H1 (cell line): ENCODE measurements around the gene CTIF. TPM values are rescaled to one million over a fixed set of nuclear protein-coding genes. Genes with fewer than 3 reads are reported as not detected.
"Not testable (repeated sequence)": the region's sequence is repeated elsewhere in the genome, so short reads cannot be mapped to it uniquely, and the experiment has no call there.

Experiments used
- CTCF ChIA-PET: fragments of 300-600 bp; sonication (Branson Sonifier 250); formaldehyde crosslinking; loops from one replicate; lab custom pipeline; 2021; ENCODE audit not compliant: partially characterized antibody; lab: Charles Lee
- POLR2A ChIA-PET: fragments of 300-600 bp; sonication (Branson Sonifier 250); formaldehyde crosslinking; loops from one replicate; lab custom pipeline; 2021; ENCODE audit warnings: inconsistent platforms; ENCODE audit not compliant: partially characterized antibody; lab: Charles Lee
- DNase-seq, 2 experiments: peaks; one replicate each; pipeline versions ENCODE4 v3.0.0 to v3.0.0-alpha.2; 2010 to 2022; ENCODE audit warnings: low spot score in 2 of 2, low read depth in 1 of 2, mixed read lengths in 1 of 2
- FAIRE-seq: peaks from 2 replicates; lab custom pipeline; 2011; peaks lifted over from hg19 to GRCh38; lab: Jason Lieb, UNC
- H2AFZ ChIP-seq: 2 replicates; pipeline ENCODE4 v1.8.1; 2012; ENCODE audit warnings: low read length, inconsistent platforms
- H2AK5ac ChIP-seq: 2 replicates; pipeline ENCODE4 v1.6.1; 2013; ENCODE audit warnings: low read depth, low read length
- H2BK120ac ChIP-seq: replicated peaks from 2 replicates; pipeline ENCODE3; 2013; ENCODE audit warnings: low read depth, low read length, inconsistent platforms
- H2BK12ac ChIP-seq: 2 replicates; pipeline ENCODE4 v1.6.1; 2013; ENCODE audit warnings: low read depth, low read length
- H2BK15ac ChIP-seq: 2 replicates; pipeline ENCODE4 v1.6.1; 2013; ENCODE audit warnings: low read length
- H2BK20ac ChIP-seq: 2 replicates; pipeline ENCODE4 v1.6.1; 2013; ENCODE audit warnings: low read length
- H2BK5ac ChIP-seq: 2 replicates; pipeline ENCODE4 v1.6.1; 2013; ENCODE audit warnings: low read depth, low read length
- H3K14ac ChIP-seq: 2 replicates; pipeline ENCODE4 v1.6.1; 2013; ENCODE audit warnings: inconsistent platforms; ENCODE audit not compliant: insufficient read length
- H3K18ac ChIP-seq: 2 replicates; pipeline ENCODE4 v1.6.1; 2013; ENCODE audit warnings: low read length; ENCODE audit errors: extremely low read depth
- H3K23ac ChIP-seq: 2 replicates; pipeline ENCODE4 v1.6.1; 2013; ENCODE audit warnings: inconsistent platforms; ENCODE audit not compliant: insufficient read length
- H3K23me2 ChIP-seq: 2 replicates; pipeline ENCODE4 v1.6.1; 2013; ENCODE audit warnings: low read depth, low read length
- H3K27ac ChIP-seq: 2 replicates; pipeline ENCODE4 v1.6.1; 2011; ENCODE audit warnings: low read depth, low read length, inconsistent platforms
- H3K27me3 ChIP-seq, 4 experiments: replicated peaks in 1 of 4; 1 replicate in 1 of 4; 2 replicates in 3 of 4; pipeline versions ENCODE4 v1.6.1 to v1.8.1; 2011 to 2013; ENCODE audit warnings: low read length in 3 of 4, mild to moderate bottlenecking in 3 of 4, inconsistent platforms in 2 of 4, mixed read lengths in 2 of 4, moderate library complexity in 1 of 4; ENCODE audit not compliant: control insufficient read depth in 3 of 4, insufficient read depth in 3 of 4; ENCODE audit errors: extremely low read depth in 1 of 4
- H3K36me3 ChIP-seq, 4 experiments: 2 replicates each; pipeline versions ENCODE4 v1.6.1 to v1.8.1; 2011 to 2013; ENCODE audit warnings: mild to moderate bottlenecking in 4 of 4, low read length in 3 of 4, moderate library complexity in 2 of 4, control low read depth in 1 of 4, inconsistent platforms in 1 of 4; ENCODE audit not compliant: insufficient read depth in 4 of 4, control insufficient read depth in 2 of 4
- H3K4ac ChIP-seq: replicated peaks from 2 replicates; pipeline ENCODE3; 2013; ENCODE audit warnings: low read length, low read depth, mixed read lengths, inconsistent platforms; ENCODE audit not compliant: insufficient read length
- H3K4me1 ChIP-seq, 4 experiments: replicated peaks in 1 of 4; 1 replicate in 1 of 4; 2 replicates in 3 of 4; pipeline versions ENCODE4 v1.6.1 to v1.8.1; 2011 to 2013; ENCODE audit warnings: low read length in 3 of 4, inconsistent platforms in 2 of 4, mixed read lengths in 1 of 4; ENCODE audit not compliant: insufficient read depth in 4 of 4, control insufficient read depth in 3 of 4
- H3K4me2 ChIP-seq, 2 experiments: 2 replicates each; pipeline versions ENCODE4 v1.6.1 to v1.8.1; 2011 to 2013; ENCODE audit warnings: low read depth in 2 of 2, low read length in 2 of 2, control low read depth in 1 of 2, inconsistent platforms in 1 of 2, mild to moderate bottlenecking in 1 of 2; ENCODE audit not compliant: insufficient read depth in 1 of 2
- H3K4me3 ChIP-seq, 4 experiments: fragments of 200-600, 300-600 bp in 1 of 4; sonication (generic), shearing (Covaris generic), sonication (Bioruptor Twin) in 1 of 4; 2 replicates each; pipeline versions ENCODE4 v1.5.1 to v1.8.1; 2011 to 2016; ENCODE audit warnings: low read length in 4 of 4, low read depth in 3 of 4, control low read depth in 2 of 4, inconsistent platforms in 2 of 4, mild to moderate bottlenecking in 2 of 4, mixed read lengths in 1 of 4, moderate library complexity in 1 of 4; ENCODE audit not compliant: insufficient read depth in 2 of 4; ENCODE audit errors: extremely low read depth in 1 of 4
- H3K56ac ChIP-seq: replicated peaks from 2 replicates; pipeline ENCODE3; 2013; ENCODE audit warnings: low read depth, mild to moderate bottlenecking, mixed read lengths, low read length, inconsistent platforms; ENCODE audit not compliant: insufficient read length
- H3K79me1 ChIP-seq: 2 replicates; pipeline ENCODE4 v1.6.1; 2013; ENCODE audit warnings: low read depth, low read length, control low read depth
- H3K79me2 ChIP-seq, 2 experiments: 2 replicates each; pipeline versions ENCODE4 v1.6.1 to v1.8.1; 2012 to 2013; ENCODE audit warnings: low read length in 2 of 2, mild to moderate bottlenecking in 2 of 2, inconsistent platforms in 1 of 2; ENCODE audit not compliant: insufficient read depth in 2 of 2, control insufficient read depth in 1 of 2
- H3K9ac ChIP-seq, 4 experiments: replicated peaks in 1 of 4; 1 replicate in 1 of 4; 2 replicates in 3 of 4; pipeline versions ENCODE4 v1.6.1 to v1.8.1; 2011 to 2013; ENCODE audit warnings: low read depth in 3 of 4, low read length in 3 of 4, control low read depth in 2 of 4, mild to moderate bottlenecking in 2 of 4, moderate library complexity in 2 of 4, inconsistent platforms in 1 of 4; ENCODE audit errors: extremely low read depth in 1 of 4
- H3K9me3 ChIP-seq, 2 experiments: 2 replicates each; pipeline versions ENCODE4 v1.6.1 to v1.8.1; 2012 to 2013; ENCODE audit warnings: mild to moderate bottlenecking in 2 of 2, moderate library complexity in 2 of 2, control low read depth in 1 of 2, inconsistent platforms in 1 of 2, low read depth in 1 of 2, low read length in 1 of 2, mixed read lengths in 1 of 2; ENCODE audit not compliant: insufficient read depth in 2 of 2
- H4K20me1 ChIP-seq, 2 experiments: replicated peaks in 1 of 2; 2 replicates each; pipeline versions ENCODE3 to v1.8.1; 2011 to 2013; ENCODE audit warnings: inconsistent platforms in 2 of 2, low read length in 2 of 2, mild to moderate bottlenecking in 1 of 2; ENCODE audit not compliant: insufficient read depth in 2 of 2, control insufficient read depth in 1 of 2
- H4K5ac ChIP-seq: 2 replicates; pipeline ENCODE4 v1.6.1; 2013; ENCODE audit warnings: low read length, low read depth, mixed read lengths, inconsistent platforms; ENCODE audit not compliant: insufficient read length
- H4K8ac ChIP-seq: 2 replicates; pipeline ENCODE4 v1.8.0; 2013; ENCODE audit warnings: mild to moderate bottlenecking, moderate library complexity, low read length, inconsistent platforms; ENCODE audit not compliant: insufficient read depth; ENCODE audit errors: extremely low read depth
- H4K91ac ChIP-seq: replicated peaks from 2 replicates; pipeline ENCODE3; 2013; ENCODE audit warnings: low read length, mixed read lengths, inconsistent platforms; ENCODE audit not compliant: insufficient read length
- WGBS, 2 experiments: shearing (Covaris generic) in 1 of 2; methylation state at CpG; one replicate each; pipeline versions ENCODE4 v1.1.6 to v1.1.7; 2013 to 2015; ENCODE audit warnings: low lambda C conversion rate in 2 of 2, mixed read lengths in 2 of 2, inconsistent platforms in 1 of 2, low coverage in 1 of 2, missing lambda C conversion rate in 1 of 2; ENCODE audit not compliant: insufficient replicate concordance in 2 of 2, insufficient coverage in 1 of 2, insufficient read length in 1 of 2; ENCODE audit errors: extremely low coverage in 1 of 2, missing lambda C conversion rate in 1 of 2; 5-methylcytosine and 5-hydroxymethylcytosine counted together
- polyA plus RNA-seq, 7 experiments: library from polyadenylated mRNA; depleted of rRNA in 3 of 7; stranded (reverse) in 5 of 7; unstranded in 2 of 7; fragments of >200 nt in 5 of 7; fragments of 200-250 nt in 2 of 7; gene quantifications; 1 replicate in 5 of 7; 2 replicates in 1 of 7; 4 replicates in 1 of 7; pipeline versions ENCODE4 v1.2.1 to v1.2.3, GENCODE V29; 2011 to 2013; ENCODE audit warnings: missing spikeins in 2 of 7, mixed read lengths in 2 of 7
- total RNA-seq: library from RNA; stranded (reverse); fragmentation: NEBNext Ultra II Directional; extraction: Animal tissue kit (Norgen Biotek cat#: 25700); gene quantifications from 2 replicates; pipeline ENCODE4 v1.2.1, GENCODE V29; 2021

CTIF gene
- total and polyA plus RNA-seq, 2 of the 8 experiments (the other 6 are each of a cell fraction or from before 2014, with no cell fraction given): 9.0 to 17.8 TPM

DNA sequence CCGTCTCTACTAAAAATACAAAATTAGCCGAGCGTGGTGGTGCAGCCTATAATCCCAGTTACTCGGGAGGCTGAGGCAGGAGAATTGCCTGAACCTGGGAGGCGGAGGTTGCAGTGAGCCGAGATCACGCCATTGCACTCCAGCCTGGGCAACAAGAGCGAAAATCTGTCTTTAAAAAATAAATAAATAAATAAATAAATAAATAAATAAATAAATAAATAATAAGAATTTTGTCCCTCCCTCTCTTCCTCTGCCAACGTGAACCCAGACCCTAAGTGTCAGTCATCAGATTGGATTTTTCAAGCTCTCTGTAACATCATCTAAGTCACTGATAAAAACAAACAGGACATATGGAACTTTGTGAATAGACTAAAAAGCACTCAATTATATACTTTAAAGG, 178.4 kb downstream of the CTIF start:
- H3K79me1 ChIP-seq, H3K18ac ChIP-seq, H2BK12ac ChIP-seq, H3K56ac ChIP-seq, H3K79me2 ChIP-seq, H3K27me3 ChIP-seq, H3K23me2 ChIP-seq, H3K4me1 ChIP-seq, H4K91ac ChIP-seq, H3K9ac ChIP-seq, H3K4me3 ChIP-seq, FAIRE-seq, H4K20me1 ChIP-seq, H3K27ac ChIP-seq, H2BK5ac ChIP-seq, H2BK20ac ChIP-seq, H3K4me2 ChIP-seq, DNase-seq, H3K9me3 ChIP-seq, H2BK15ac ChIP-seq, H2BK120ac ChIP-seq, H4K8ac ChIP-seq, POLR2A ChIA-PET, H2AFZ ChIP-seq, CTCF ChIA-PET, H3K23ac ChIP-seq, H3K14ac ChIP-seq, H3K36me3 ChIP-seq, H4K5ac ChIP-seq, H2AK5ac ChIP-seq, H3K4ac ChIP-seq: not testable (repeated sequence)
- WGBS, 2 experiments: 94% methylated on average over 9 of the region's 9 CpGs; no CpG with 5 or more reads in 1 of the 2 experiments
